Neural cell (in vitro differentiated cells): Measurements from ENCODE around the gene SLC34A1. TPM values are rescaled to one million over a fixed set of nuclear protein-coding genes. Genes with fewer than 3 reads are reported as not detected.

Source experiments
- H2AFZ ChIP-seq: fragments of 200-600, 300-800 bp; sonication (generic), shearing (Covaris generic); 2 replicates; pipeline ENCODE4 v1.6.0; 2014; ENCODE audit warnings: low read depth, mild to moderate bottlenecking, antibody characterized with exemption, low read length, moderate library complexity
- H3F3A ChIP-seq: fragments of 200-600 bp; shearing (Covaris generic); 2 replicates; pipeline ENCODE4 v1.6.1; 2016; ENCODE audit warnings: mild to moderate bottlenecking, moderate library complexity, mixed read lengths, antibody characterized with exemption, low read length; ENCODE audit not compliant: insufficient read depth, poor library complexity, severe bottlenecking
- H3K27ac ChIP-seq: fragments of 200-600, 300-800 bp; sonication (generic), shearing (Covaris generic); 2 replicates; pipeline ENCODE4 v1.5.1; 2014; ENCODE audit warnings: mild to moderate bottlenecking, low read length, moderate library complexity
- H3K27me3 ChIP-seq: fragments of 300-800, 200-600 bp; sonication (generic), shearing (Covaris generic); 2 replicates; pipeline ENCODE4 v1.6.0; 2014; ENCODE audit warnings: mild to moderate bottlenecking, low read depth, low read length, moderate library complexity; ENCODE audit not compliant: insufficient read depth
- H3K36me3 ChIP-seq: fragments of 300-800, 200-600 bp; sonication (generic), shearing (Covaris generic); 2 replicates; pipeline ENCODE4 v1.5.1; 2014; ENCODE audit warnings: mild to moderate bottlenecking, antibody characterized with exemption, low read length, moderate library complexity; ENCODE audit not compliant: insufficient read depth
- H3K4me2 ChIP-seq: fragments of 300-800, 200-600 bp; sonication (generic), shearing (Covaris generic); 2 replicates; pipeline ENCODE4 v1.6.0; 2014; ENCODE audit warnings: mild to moderate bottlenecking, low read length
- H3K4me3 ChIP-seq: fragments of 300-800, 200-600 bp; sonication (generic), shearing (Covaris generic); 2 replicates; pipeline ENCODE4 v1.5.1; 2014; ENCODE audit warnings: mild to moderate bottlenecking, low read length, moderate library complexity
- H3K79me2 ChIP-seq: fragments of 200-600 bp; shearing (Covaris generic); replicated peaks from 2 replicates; pipeline ENCODE4 v1.6.0; 2014; ENCODE audit warnings: mild to moderate bottlenecking, low read length, moderate library complexity; ENCODE audit not compliant: insufficient read depth
- H3K9ac ChIP-seq: fragments of 300-800, 200-600 bp; sonication (generic), shearing (Covaris generic); 2 replicates; pipeline ENCODE4 v1.6.1; 2016; ENCODE audit warnings: mild to moderate bottlenecking, low read length, mixed read lengths
- H3K9me2 ChIP-seq: fragments of 200-600 bp; shearing (Covaris generic); 2 replicates; pipeline ENCODE4 v1.6.1; 2016; ENCODE audit warnings: mild to moderate bottlenecking, low read length, mixed read lengths; ENCODE audit not compliant: insufficient read depth
- H3K9me3 ChIP-seq: fragments of 200-600, 300-800 bp; sonication (generic), shearing (Covaris generic); 2 replicates; pipeline ENCODE4 v1.6.1; 2016; ENCODE audit warnings: mild to moderate bottlenecking, mixed run types, low read length, moderate library complexity, mixed read lengths
- H4K20me1 ChIP-seq: fragments of 200-600 bp; shearing (Covaris generic); 2 replicates; pipeline ENCODE4 v1.6.1; 2016; ENCODE audit warnings: mild to moderate bottlenecking, mixed run types; ENCODE audit not compliant: insufficient read depth
- EP300 ChIP-seq: fragments of 450-650 bp; conservative IDR thresholded peaks from 2 replicates; pipeline ENCODE4 v1.6.1; 2014; ENCODE audit warnings: antibody characterized with exemption, mild to moderate bottlenecking, moderate library complexity; ENCODE audit not compliant: poor library complexity, severe bottlenecking
- EZH2 ChIP-seq: fragments of 200-600, 300-800 bp; shearing (Covaris generic), sonication (generic); IDR thresholded peaks from 2 replicates; pipeline ENCODE4 v1.6.1; 2014; ENCODE audit warnings: antibody characterized with exemption, low read length, borderline replicate concordance, mild to moderate bottlenecking; ENCODE audit not compliant: insufficient read depth, poor library complexity, severe bottlenecking
- MXI1 ChIP-seq: fragments of 450-650 bp; conservative IDR thresholded peaks from 2 replicates; pipeline ENCODE4 v1.6.1; 2014; ENCODE audit warnings: antibody characterized with exemption, mild to moderate bottlenecking; ENCODE audit not compliant: poor library complexity, severe bottlenecking
- POLR2AphosphoS5 ChIP-seq: IDR thresholded peaks from 2 replicates; pipeline ENCODE4 v1.6.1; 2012
- RAD21 ChIP-seq: fragments of 450-650 bp; conservative IDR thresholded peaks from 2 replicates; pipeline ENCODE4 v1.6.1; 2014; ENCODE audit warnings: antibody characterized with exemption, mild to moderate bottlenecking, moderate library complexity
- SMC3 ChIP-seq: fragments of 450-650 bp; conservative IDR thresholded peaks from 2 replicates; pipeline ENCODE4 v1.6.1; 2014; ENCODE audit warnings: antibody characterized with exemption, mild to moderate bottlenecking, moderate library complexity; ENCODE audit not compliant: poor library complexity
- TAF1 ChIP-seq: IDR thresholded peaks from 2 replicates; pipeline ENCODE4 v1.6.1; 2012; ENCODE audit warnings: low read depth
- polyA plus RNA-seq: library from polyadenylated mRNA; depleted of rRNA; stranded (reverse); fragments of >200 nt; gene quantifications from 2 replicates; pipeline ENCODE4 v1.2.3, GENCODE V29; 2014
- TF ChIP-seq, protein P1 (sequence below): IDR thresholded peaks from 2 replicates; pipeline ENCODE4 v1.6.1; 2012; ENCODE audit warnings: borderline replicate concordance
- TF ChIP-seq, protein P2 (sequence below): fragments of 450-650 bp; IDR thresholded peaks from 2 replicates; pipeline ENCODE4 v1.5.1; 2014; ENCODE audit warnings: antibody characterized with exemption, mild to moderate bottlenecking, moderate library complexity; ENCODE audit not compliant: poor library complexity, severe bottlenecking

The SLC34A1 gene
- polyA plus RNA-seq, 1 donor from 2014 or later: not detected

DNA sequence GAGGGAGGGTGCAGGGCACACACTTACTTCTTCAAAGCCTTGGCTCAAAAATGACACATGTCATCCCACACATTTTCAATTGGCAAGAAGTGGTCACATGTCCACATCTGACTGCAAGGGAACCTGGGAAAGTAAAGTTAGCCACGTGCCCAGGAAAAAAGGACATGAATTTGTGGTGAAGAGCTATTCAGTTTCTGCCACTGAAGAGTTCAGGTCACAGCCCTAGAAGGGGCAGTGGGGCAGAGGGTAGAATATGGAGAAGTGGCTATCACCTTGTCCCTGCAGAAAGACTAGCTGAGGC is 28.4 kb upstream of the SLC34A1 start:
- Histone ChIP-seq H3K27ac (no peak overlapping the region), H3K9ac (no peak overlapping the region), H3K27me3 (no peaks in the 10 kb centered on the region), H3K36me3 (no peaks in the 10 kb centered on the region), H3F3A (no peaks in the 10 kb centered on the region), H3K4me2 (no peak overlapping the region), H3K9me2 (no peaks in the 10 kb centered on the region), H3K9me3 (no peaks in the 10 kb centered on the region), H3K4me3 (no peak overlapping the region), H2AFZ (no peak overlapping the region), H4K20me1 (no peaks in the 10 kb centered on the region), H3K79me2 (peaks cover 5% of the 10 kb centered on the region)
- TF ChIP-seq SMC3 (no peak), EZH2 (no peak), POLR2AphosphoS5 (no peak), TAF1 (no peak), EP300 (no peak), MXI1 (no peak), RAD21 (no peak)
- TF ChIP-seq, protein P1, sequence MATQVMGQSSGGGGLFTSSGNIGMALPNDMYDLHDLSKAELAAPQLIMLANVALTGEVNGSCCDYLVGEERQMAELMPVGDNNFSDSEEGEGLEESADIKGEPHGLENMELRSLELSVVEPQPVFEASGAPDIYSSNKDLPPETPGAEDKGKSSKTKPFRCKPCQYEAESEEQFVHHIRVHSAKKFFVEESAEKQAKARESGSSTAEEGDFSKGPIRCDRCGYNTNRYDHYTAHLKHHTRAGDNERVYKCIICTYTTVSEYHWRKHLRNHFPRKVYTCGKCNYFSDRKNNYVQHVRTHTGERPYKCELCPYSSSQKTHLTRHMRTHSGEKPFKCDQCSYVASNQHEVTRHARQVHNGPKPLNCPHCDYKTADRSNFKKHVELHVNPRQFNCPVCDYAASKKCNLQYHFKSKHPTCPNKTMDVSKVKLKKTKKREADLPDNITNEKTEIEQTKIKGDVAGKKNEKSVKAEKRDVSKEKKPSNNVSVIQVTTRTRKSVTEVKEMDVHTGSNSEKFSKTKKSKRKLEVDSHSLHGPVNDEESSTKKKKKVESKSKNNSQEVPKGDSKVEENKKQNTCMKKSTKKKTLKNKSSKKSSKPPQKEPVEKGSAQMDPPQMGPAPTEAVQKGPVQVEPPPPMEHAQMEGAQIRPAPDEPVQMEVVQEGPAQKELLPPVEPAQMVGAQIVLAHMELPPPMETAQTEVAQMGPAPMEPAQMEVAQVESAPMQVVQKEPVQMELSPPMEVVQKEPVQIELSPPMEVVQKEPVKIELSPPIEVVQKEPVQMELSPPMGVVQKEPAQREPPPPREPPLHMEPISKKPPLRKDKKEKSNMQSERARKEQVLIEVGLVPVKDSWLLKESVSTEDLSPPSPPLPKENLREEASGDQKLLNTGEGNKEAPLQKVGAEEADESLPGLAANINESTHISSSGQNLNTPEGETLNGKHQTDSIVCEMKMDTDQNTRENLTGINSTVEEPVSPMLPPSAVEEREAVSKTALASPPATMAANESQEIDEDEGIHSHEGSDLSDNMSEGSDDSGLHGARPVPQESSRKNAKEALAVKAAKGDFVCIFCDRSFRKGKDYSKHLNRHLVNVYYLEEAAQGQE: no peak
- TF ChIP-seq, protein P2, sequence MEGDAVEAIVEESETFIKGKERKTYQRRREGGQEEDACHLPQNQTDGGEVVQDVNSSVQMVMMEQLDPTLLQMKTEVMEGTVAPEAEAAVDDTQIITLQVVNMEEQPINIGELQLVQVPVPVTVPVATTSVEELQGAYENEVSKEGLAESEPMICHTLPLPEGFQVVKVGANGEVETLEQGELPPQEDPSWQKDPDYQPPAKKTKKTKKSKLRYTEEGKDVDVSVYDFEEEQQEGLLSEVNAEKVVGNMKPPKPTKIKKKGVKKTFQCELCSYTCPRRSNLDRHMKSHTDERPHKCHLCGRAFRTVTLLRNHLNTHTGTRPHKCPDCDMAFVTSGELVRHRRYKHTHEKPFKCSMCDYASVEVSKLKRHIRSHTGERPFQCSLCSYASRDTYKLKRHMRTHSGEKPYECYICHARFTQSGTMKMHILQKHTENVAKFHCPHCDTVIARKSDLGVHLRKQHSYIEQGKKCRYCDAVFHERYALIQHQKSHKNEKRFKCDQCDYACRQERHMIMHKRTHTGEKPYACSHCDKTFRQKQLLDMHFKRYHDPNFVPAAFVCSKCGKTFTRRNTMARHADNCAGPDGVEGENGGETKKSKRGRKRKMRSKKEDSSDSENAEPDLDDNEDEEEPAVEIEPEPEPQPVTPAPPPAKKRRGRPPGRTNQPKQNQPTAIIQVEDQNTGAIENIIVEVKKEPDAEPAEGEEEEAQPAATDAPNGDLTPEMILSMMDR: no peak

DNA sequence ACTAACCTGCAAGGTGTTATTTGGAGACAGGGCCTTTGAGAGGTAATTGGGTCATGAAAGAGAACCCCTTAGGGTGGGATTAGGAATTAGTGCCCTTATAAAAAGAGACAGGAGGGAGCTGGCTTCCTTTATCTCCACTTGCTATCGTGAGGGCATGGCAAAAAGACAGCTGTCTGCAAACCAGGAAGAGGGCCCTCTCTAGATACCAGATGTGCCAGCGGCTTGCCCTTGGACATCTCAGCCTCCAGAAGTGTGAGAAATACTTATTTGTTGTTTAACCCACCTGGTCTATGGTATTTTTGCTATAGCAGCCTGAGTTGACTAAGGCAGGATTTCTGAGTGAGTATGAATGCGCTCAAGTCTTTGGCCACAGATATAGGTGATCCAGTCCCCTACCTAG is 27.5 kb upstream of the SLC34A1 start:
- H3K27ac ChIP-seq: no peak overlapping the region
- no peak overlapping the region for H3K4me3 ChIP-seq
- H2AFZ ChIP-seq: no peak overlapping the region
- no peaks in the 10 kb centered on the region for H3K79me2 ChIP-seq
- no peaks in the 10 kb centered on the region for H3K9me3 ChIP-seq
- H3K27me3 ChIP-seq: no peaks in the 10 kb centered on the region
- no peaks in the 10 kb centered on the region for H3K9me2 ChIP-seq
- H4K20me1 ChIP-seq: no peaks in the 10 kb centered on the region
- H3F3A ChIP-seq: no peaks in the 10 kb centered on the region
- H3K36me3 ChIP-seq: no peaks in the 10 kb centered on the region
- H3K9ac ChIP-seq: no peak overlapping the region
- H3K4me2 ChIP-seq: no peak overlapping the region
- TF ChIP-seq POLR2AphosphoS5 (no peak), MXI1 (no peak), RAD21 (no peak), TAF1 (no peak), EZH2 (no peak), EP300 (no peak), SMC3 (no peak)
- TF ChIP-seq, protein P2: no peak
- TF ChIP-seq, protein P1: no peak
